HepG2 (cell line): Measurements from ENCODE around the gene CUL7. TPM values are rescaled to one million over a fixed set of nuclear protein-coding genes. Genes with fewer than 3 reads are reported as not detected.

ENCODE experiments used
- AGO1 ChIP-seq: fragments of 200-400 bp; formaldehyde crosslinking; IDR thresholded peaks from 2 replicates; pipeline ENCODE4 v1.6.1; 2017; ENCODE audit warnings: mild to moderate bottlenecking, low read depth, low read length, moderate library complexity; ENCODE audit not compliant: poor library complexity, severe bottlenecking
- ASH2L ChIP-seq: fragments of 300-600, 200-600 bp; sonication (generic); IDR thresholded peaks from 2 replicates; pipeline ENCODE4 v1.7.0; 2017; ENCODE audit warnings: low read depth, mild to moderate bottlenecking, moderate library complexity, mixed read lengths, low read length; ENCODE audit not compliant: insufficient read length
- CHCHD3 ChIP-seq: sonication (generic); formaldehyde crosslinking; IDR thresholded peaks from 2 replicates; pipeline ENCODE4 v1.8.0; 2022; ENCODE audit warnings: mild to moderate bottlenecking, missing genetic modification reagents, moderate library complexity
- DMAP1 ChIP-seq: IDR thresholded peaks from 2 replicates; pipeline ENCODE4 v1.6.1; 2016
- DPF2 ChIP-seq: sonication (generic); formaldehyde crosslinking; IDR thresholded peaks from 2 replicates; pipeline ENCODE4 v1.4.0; 2020; ENCODE audit warnings: mild to moderate bottlenecking, low read depth, missing genetic modification reagents, borderline replicate concordance
- ESRRA ChIP-seq: sonication (generic); formaldehyde crosslinking; IDR thresholded peaks from 2 replicates; pipeline ENCODE4 v1.5.1; 2020; ENCODE audit warnings: mild to moderate bottlenecking, low read depth, missing genetic modification reagents
- FOXK1 ChIP-seq: sonication (generic); formaldehyde crosslinking; IDR thresholded peaks from 2 replicates; pipeline ENCODE4 v1.4.0; 2020; ENCODE audit warnings: low read depth, missing genetic modification reagents, borderline replicate concordance
- IKZF4 ChIP-seq: sonication (generic); formaldehyde crosslinking; IDR thresholded peaks from 2 replicates; pipeline ENCODE4 v1.5.1; 2020; ENCODE audit warnings: borderline replicate concordance, mild to moderate bottlenecking, low read depth, missing genetic modification reagents; ENCODE audit errors: not compliant biosample characterization
- JUND ChIP-seq: sonication (generic); formaldehyde crosslinking; IDR thresholded peaks from 2 replicates; pipeline ENCODE4 v1.8.0; 2022; ENCODE audit warnings: mild to moderate bottlenecking, missing genetic modification reagents
- KMT2A ChIP-seq: sonication (generic); formaldehyde crosslinking; IDR thresholded peaks from 2 replicates; pipeline ENCODE4 v1.4.0; 2020; ENCODE audit warnings: missing genetic modification reagents
- MTF2 ChIP-seq: sonication (generic); formaldehyde crosslinking; IDR thresholded peaks from 2 replicates; pipeline ENCODE4 v1.5.0; 2020; ENCODE audit warnings: missing genetic modification reagents, borderline replicate concordance
- MXD1 ChIP-seq: sonication (generic); formaldehyde crosslinking; IDR thresholded peaks from 2 replicates; pipeline ENCODE4 v1.4.0; 2020; ENCODE audit warnings: mild to moderate bottlenecking, missing genetic modification reagents
- NFAT5 ChIP-seq: sonication (generic); formaldehyde crosslinking; IDR thresholded peaks from 2 replicates; pipeline ENCODE4 v1.4.0; 2020; ENCODE audit warnings: missing genetic modification reagents
- SMAD3 ChIP-seq: sonication (generic); formaldehyde crosslinking; IDR thresholded peaks from 2 replicates; pipeline ENCODE4 v1.4.0; 2020; ENCODE audit warnings: missing genetic modification reagents
- ZNF33B ChIP-seq: sonication (generic); formaldehyde crosslinking; IDR thresholded peaks from 2 replicates; pipeline ENCODE4 v1.5.1; 2020; ENCODE audit warnings: mild to moderate bottlenecking, missing genetic modification reagents
- ZNF468 ChIP-seq: sonication (generic); formaldehyde crosslinking; IDR thresholded peaks from 2 replicates; pipeline ENCODE4 v1.8.0; 2022; ENCODE audit warnings: mild to moderate bottlenecking, moderate library complexity, missing genetic modification reagents
- ZNF557 ChIP-seq: sonication (generic); formaldehyde crosslinking; IDR thresholded peaks from 2 replicates; pipeline ENCODE4 v1.4.0; 2020; ENCODE audit warnings: missing genetic modification reagents
- ZNF576 ChIP-seq: sonication (generic); formaldehyde crosslinking; IDR thresholded peaks from 2 replicates; pipeline ENCODE4 v1.4.0; 2020; ENCODE audit warnings: mild to moderate bottlenecking, missing genetic modification reagents
- ZNF580 ChIP-seq: IDR thresholded peaks from 2 replicates; pipeline ENCODE4 v1.6.1; 2016; ENCODE audit warnings: low read depth, borderline replicate concordance
- ZNF607 ChIP-seq: sonication (generic); formaldehyde crosslinking; IDR thresholded peaks from 2 replicates; pipeline ENCODE4 v1.5.1; 2020; ENCODE audit warnings: missing genetic modification reagents, mild to moderate bottlenecking, borderline replicate concordance
- polyA plus RNA-seq, 8 experiments: library from polyadenylated mRNA; depleted of rRNA in 3 of 8; stranded (reverse) in 7 of 8; unstranded in 1 of 8; fragments of >200 nt; fragmentation: Illumina TruSeq in 4 of 8; extraction: Trizol in 4 of 8; gene quantifications; 2 replicates each; pipeline versions ENCODE4 v1.2.1 to v1.2.3, GENCODE V29; 2011 to 2016; ENCODE audit warnings: low read depth in 4 of 8, missing spikeins in 1 of 8, mixed read lengths in 1 of 8; ENCODE audit not compliant: insufficient read depth in 1 of 8
- total RNA-seq, 5 experiments: library from RNA; depleted of rRNA; stranded (reverse); fragments of >200 nt; fragmentation: Illumina TruSeq; extraction: Trizol; gene quantifications; 2 replicates each; pipeline ENCODE4 v1.2.3, GENCODE V29; 2016; ENCODE audit warnings: low read depth in 1 of 5

Gene CUL7
- total and polyA plus RNA-seq, 2 of the 13 experiments (the other 11 are each of a cell fraction or from before 2014, with no cell fraction given), result 32.0 to 60.7 TPM

GRCh38 chr6:43021270-43022047 is 32.2 kb downstream of the CUL7 start, which contains the start of gene RRP36 (continued):
- no peak for TF ChIP-seq ZNF580 (CRISPR knock-in tag)
- TF ChIP-seq SMAD3 (CRISPR knock-in tag), result peak; percentile 69; the same call in 1 of the 2 replicates
- TF ChIP-seq ZNF557 (CRISPR knock-in tag), result peak; percentile 77; the same call in 1 of the 2 replicates
- TF ChIP-seq NFAT5 (CRISPR knock-in tag), result peak; percentile 88; the same call in 1 of the 2 replicates
- peak; percentile 52; the same call in 1 of the 2 replicates for TF ChIP-seq KMT2A (CRISPR knock-in tag)
- peak; percentile 44 for TF ChIP-seq ASH2L
- TF ChIP-seq ZNF607 (CRISPR knock-in tag), result peak; percentile 68; the same call in 1 of the 2 replicates
- no peak for TF ChIP-seq MTF2 (CRISPR knock-in tag)
- TF ChIP-seq ZNF33B (CRISPR knock-in tag), result peak; percentile 84; the same call in 1 of the 2 replicates
- TF ChIP-seq IKZF4, result peak; percentile 68
- peak; percentile 96 for TF ChIP-seq AGO1
- TF ChIP-seq FOXK1, result 0 out of 2 replicates have a peak, but pooled peaks have one; percentile 45
- peak; percentile 24; the same call in 1 of the 2 replicates for TF ChIP-seq ZNF576 (CRISPR knock-in tag)
- no peak for TF ChIP-seq DPF2 (CRISPR knock-in tag)
- TF ChIP-seq ESRRA, result peak; percentile 66; the same call in 1 of the 2 replicates
- peak; percentile 76; the same call in 1 of the 2 replicates for TF ChIP-seq DMAP1 (CRISPR knock-in tag)
- peak; percentile 40; the same call in 1 of the 2 replicates for TF ChIP-seq JUND (CRISPR knock-in tag)
- 0 out of 2 replicates have a peak, but pooled peaks have one; percentile 52 for TF ChIP-seq ZNF468
- peak; percentile 44 for TF ChIP-seq MXD1
- TF ChIP-seq CHCHD3 (CRISPR knock-in tag), result no peak
- TF ChIP-seq, all 625 proteins: peak for 259
